GM12878 (cell line): ENCODE measurements around the gene CTDNEP1. TPM values are rescaled to one million over a fixed set of nuclear protein-coding genes. Genes with fewer than 3 reads are reported as not detected.

Source experiments
- CHD2 ChIP-seq: IDR thresholded peaks from 2 replicates; pipeline ENCODE4 v1.6.1; 2011; ENCODE audit warnings: low read depth, low read length, improper control_type of control experiment, borderline replicate concordance
- CREB1 ChIP-seq: IDR thresholded peaks from 2 replicates; pipeline ENCODE4 v1.6.1; 2012; ENCODE audit warnings: low read depth, mild to moderate bottlenecking, inconsistent platforms
- IKZF1 ChIP-seq: fragments of 450-650 bp; conservative IDR thresholded peaks from 2 replicates; pipeline ENCODE4 v1.6.1; 2017; ENCODE audit warnings: antibody characterized with exemption, mild to moderate bottlenecking
- MYC ChIP-seq: IDR thresholded peaks from 2 replicates; pipeline ENCODE4 v1.6.1; 2011; ENCODE audit warnings: mild to moderate bottlenecking, low read length, moderate library complexity, inconsistent platforms; ENCODE audit not compliant: insufficient read depth, insufficient replicate concordance, insufficient read length, severe bottlenecking
- POLR2AphosphoS5 ChIP-seq: IDR thresholded peaks from 2 replicates; pipeline ENCODE4 v1.6.1; 2011; ENCODE audit warnings: mild to moderate bottlenecking, low read length, inconsistent platforms
- RUNX3 ChIP-seq: IDR thresholded peaks from 2 replicates; pipeline ENCODE4 v1.6.1; 2012; ENCODE audit warnings: low read length, inconsistent platforms
- SIN3A ChIP-seq: IDR thresholded peaks from 2 replicates; pipeline ENCODE4 v1.6.1; 2012; ENCODE audit warnings: low read depth, low read length, improper control_type of control experiment
- SIX5 ChIP-seq: IDR thresholded peaks from 2 replicates; pipeline ENCODE4 v1.6.1; 2011; ENCODE audit warnings: mild to moderate bottlenecking, low read depth, low read length, moderate library complexity; ENCODE audit not compliant: severe bottlenecking
- SMAD5 ChIP-seq: IDR thresholded peaks from 2 replicates; pipeline ENCODE4 v1.6.1; 2016; ENCODE audit warnings: antibody characterized with exemption, low read depth
- SP1 ChIP-seq: IDR thresholded peaks from one replicate; pipeline ENCODE4 v1.6.1; 2011; ENCODE audit warnings: low read depth, low read length
- SRF ChIP-seq, 2 experiments: IDR thresholded peaks; 2 replicates each; pipeline ENCODE4 v1.6.1; 2011; ENCODE audit warnings: low read depth in 2 of 2, low read length in 2 of 2, mild to moderate bottlenecking in 1 of 2, moderate library complexity in 1 of 2
- TCF3 ChIP-seq: IDR thresholded peaks from 2 replicates; pipeline ENCODE4 v1.6.1; 2012; ENCODE audit warnings: low read depth, mild to moderate bottlenecking, low read length, borderline replicate concordance; ENCODE audit not compliant: insufficient read depth
- YY1 ChIP-seq: IDR thresholded peaks from 2 replicates; pipeline ENCODE4 v1.6.1; 2011; ENCODE audit warnings: low read depth, mild to moderate bottlenecking, low read length
- polyA plus RNA-seq, 11 experiments: library from polyadenylated mRNA; depleted of rRNA in 4 of 11; unstranded in 6 of 11; stranded (reverse) in 5 of 11; fragments of >200 nt; fragmentation: Nextera tagmentation in 4 of 11; fragmentation: Illumina TruSeq in 1 of 11; extraction: Ambion mirVana in 4 of 11; extraction: Trizol in 1 of 11; gene quantifications; 1 replicate in 1 of 11; 2 replicates in 10 of 11; pipeline versions ENCODE4 v1.2.1 to v1.2.3, GENCODE V29; 2011 to 2016; ENCODE audit warnings: inconsistent platforms in 2 of 11, missing spikeins in 2 of 11, low read depth in 1 of 11
- total RNA-seq, 4 experiments: library from RNA; depleted of rRNA in 3 of 4; stranded (reverse); fragments of >200 nt in 3 of 4; fragmentation: Illumina TruSeq in 1 of 4; extraction: Trizol in 1 of 4; gene quantifications; 2 replicates each; pipeline versions ENCODE4 v1.2.1 to v1.2.3, GENCODE V29; 2013 to 2021
- TF ChIP-seq, protein P1 (sequence below): fragments of 450-650 bp; IDR thresholded peaks from 2 replicates; pipeline ENCODE4 v1.6.1; 2017; ENCODE audit warnings: mild to moderate bottlenecking, moderate library complexity
- TF ChIP-seq, protein P2 (sequence below): IDR thresholded peaks from 2 replicates; pipeline ENCODE4 v1.6.1; 2012; ENCODE audit warnings: low read depth, low read length, improper control_type of control experiment
- TF ChIP-seq, protein P3 (sequence below): fragments of 450-650 bp; IDR thresholded peaks from 2 replicates; pipeline ENCODE4 v1.6.1; 2016; ENCODE audit warnings: mild to moderate bottlenecking
- TF ChIP-seq, protein P4 (sequence below): fragments of 450-650 bp; IDR thresholded peaks from 2 replicates; pipeline ENCODE4 v1.6.1; 2014; ENCODE audit warnings: mild to moderate bottlenecking
- TF ChIP-seq, protein P5 (sequence below): IDR thresholded peaks from 2 replicates; pipeline ENCODE4 v1.6.1; 2012; ENCODE audit warnings: low read depth, low read length, improper control_type of control experiment
- TF ChIP-seq, protein P6 (sequence below): fragments of 450-650 bp; IDR thresholded peaks from 2 replicates; pipeline ENCODE4 v1.6.1; 2017; ENCODE audit warnings: mild to moderate bottlenecking

The CTDNEP1 gene
- total and polyA plus RNA-seq, 10 of the 15 experiments (the other 5 are each of a cell fraction or from before 2014, with no cell fraction given): 23.7 to 176 (median 30.3) TPM

DNA sequence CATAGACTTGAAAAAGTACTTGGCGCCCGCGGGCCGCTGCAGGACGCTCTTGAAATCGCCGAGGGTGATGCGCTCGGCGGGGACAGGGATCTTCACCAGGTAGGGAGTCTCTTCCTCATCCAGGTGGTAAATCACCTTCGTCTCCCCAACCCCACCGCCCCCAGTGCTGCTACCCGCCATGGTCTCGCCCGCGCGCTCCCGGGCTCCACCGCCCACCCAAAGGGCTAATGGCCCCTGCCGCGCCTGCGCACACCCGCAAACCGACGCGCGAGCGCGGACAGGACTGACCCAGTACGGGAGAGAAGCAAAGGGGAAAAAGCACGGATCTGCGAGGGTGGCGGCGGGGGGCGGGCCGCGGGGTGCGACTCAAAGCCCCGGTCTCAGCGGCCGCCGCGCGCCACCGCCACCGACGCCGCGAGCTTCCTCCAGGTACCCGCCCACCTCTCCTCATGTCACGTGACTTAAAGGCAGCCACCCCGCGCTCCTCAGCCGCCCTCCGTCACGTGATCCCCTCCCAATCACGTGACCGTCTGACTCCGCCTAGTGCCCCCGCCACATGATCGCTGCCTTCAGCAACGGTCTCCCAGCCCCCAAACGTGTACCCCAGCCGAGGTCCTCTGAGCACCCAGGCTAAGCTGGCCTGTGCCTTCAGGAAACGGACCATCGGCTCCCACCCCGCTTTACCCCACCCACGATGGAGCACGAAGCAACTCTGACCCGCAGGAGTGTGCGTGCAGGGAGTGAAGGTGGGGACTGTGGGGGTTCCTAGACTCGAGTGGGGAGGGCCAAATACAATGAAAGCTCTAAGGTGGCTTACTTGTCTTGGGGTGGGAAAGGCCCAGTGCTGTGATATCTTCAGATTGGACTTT is 17.2 kb downstream of the CTDNEP1 start, which contains the start of gene DVL2 (continued):
- TF ChIP-seq, protein P1, sequence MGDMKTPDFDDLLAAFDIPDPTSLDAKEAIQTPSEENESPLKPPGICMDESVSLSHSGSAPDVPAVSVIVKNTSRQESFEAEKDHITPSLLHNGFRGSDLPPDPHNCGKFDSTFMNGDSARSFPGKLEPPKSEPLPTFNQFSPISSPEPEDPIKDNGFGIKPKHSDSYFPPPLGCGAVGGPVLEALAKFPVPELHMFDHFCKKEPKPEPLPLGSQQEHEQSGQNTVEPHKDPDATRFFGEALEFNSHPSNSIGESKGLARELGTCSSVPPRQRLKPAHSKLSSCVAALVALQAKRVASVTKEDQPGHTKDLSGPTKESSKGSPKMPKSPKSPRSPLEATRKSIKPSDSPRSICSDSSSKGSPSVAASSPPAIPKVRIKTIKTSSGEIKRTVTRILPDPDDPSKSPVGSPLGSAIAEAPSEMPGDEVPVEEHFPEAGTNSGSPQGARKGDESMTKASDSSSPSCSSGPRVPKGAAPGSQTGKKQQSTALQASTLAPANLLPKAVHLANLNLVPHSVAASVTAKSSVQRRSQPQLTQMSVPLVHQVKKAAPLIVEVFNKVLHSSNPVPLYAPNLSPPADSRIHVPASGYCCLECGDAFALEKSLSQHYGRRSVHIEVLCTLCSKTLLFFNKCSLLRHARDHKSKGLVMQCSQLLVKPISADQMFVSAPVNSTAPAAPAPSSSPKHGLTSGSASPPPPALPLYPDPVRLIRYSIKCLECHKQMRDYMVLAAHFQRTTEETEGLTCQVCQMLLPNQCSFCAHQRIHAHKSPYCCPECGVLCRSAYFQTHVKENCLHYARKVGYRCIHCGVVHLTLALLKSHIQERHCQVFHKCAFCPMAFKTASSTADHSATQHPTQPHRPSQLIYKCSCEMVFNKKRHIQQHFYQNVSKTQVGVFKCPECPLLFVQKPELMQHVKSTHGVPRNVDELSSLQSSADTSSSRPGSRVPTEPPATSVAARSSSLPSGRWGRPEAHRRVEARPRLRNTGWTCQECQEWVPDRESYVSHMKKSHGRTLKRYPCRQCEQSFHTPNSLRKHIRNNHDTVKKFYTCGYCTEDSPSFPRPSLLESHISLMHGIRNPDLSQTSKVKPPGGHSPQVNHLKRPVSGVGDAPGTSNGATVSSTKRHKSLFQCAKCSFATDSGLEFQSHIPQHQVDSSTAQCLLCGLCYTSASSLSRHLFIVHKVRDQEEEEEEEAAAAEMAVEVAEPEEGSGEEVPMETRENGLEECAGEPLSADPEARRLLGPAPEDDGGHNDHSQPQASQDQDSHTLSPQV: no peak
- 0 out of 2 replicates have a peak, but pooled peaks have one; percentile 32 for TF ChIP-seq RUNX3
- TF ChIP-seq, protein P2, sequence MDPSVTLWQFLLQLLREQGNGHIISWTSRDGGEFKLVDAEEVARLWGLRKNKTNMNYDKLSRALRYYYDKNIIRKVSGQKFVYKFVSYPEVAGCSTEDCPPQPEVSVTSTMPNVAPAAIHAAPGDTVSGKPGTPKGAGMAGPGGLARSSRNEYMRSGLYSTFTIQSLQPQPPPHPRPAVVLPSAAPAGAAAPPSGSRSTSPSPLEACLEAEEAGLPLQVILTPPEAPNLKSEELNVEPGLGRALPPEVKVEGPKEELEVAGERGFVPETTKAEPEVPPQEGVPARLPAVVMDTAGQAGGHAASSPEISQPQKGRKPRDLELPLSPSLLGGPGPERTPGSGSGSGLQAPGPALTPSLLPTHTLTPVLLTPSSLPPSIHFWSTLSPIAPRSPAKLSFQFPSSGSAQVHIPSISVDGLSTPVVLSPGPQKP: 0 out of 2 replicates have a peak, but pooled peaks have one; percentile 4
- TF ChIP-seq, protein P3, sequence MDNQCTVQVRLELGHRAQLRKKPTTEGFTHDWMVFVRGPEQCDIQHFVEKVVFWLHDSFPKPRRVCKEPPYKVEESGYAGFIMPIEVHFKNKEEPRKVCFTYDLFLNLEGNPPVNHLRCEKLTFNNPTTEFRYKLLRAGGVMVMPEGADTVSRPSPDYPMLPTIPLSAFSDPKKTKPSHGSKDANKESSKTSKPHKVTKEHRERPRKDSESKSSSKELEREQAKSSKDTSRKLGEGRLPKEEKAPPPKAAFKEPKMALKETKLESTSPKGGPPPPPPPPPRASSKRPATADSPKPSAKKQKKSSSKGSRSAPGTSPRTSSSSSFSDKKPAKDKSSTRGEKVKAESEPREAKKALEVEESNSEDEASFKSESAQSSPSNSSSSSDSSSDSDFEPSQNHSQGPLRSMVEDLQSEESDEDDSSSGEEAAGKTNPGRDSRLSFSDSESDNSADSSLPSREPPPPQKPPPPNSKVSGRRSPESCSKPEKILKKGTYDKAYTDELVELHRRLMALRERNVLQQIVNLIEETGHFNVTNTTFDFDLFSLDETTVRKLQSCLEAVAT: no peak
- TF ChIP-seq SIX5: peak; percentile 48
- TF ChIP-seq MYC: peak; percentile 49
- no peak for TF ChIP-seq TCF3
- peak; percentile 81 for TF ChIP-seq SP1
- TF ChIP-seq SIN3A: peak; percentile 97
- peak; percentile 83 for TF ChIP-seq CHD2
- TF ChIP-seq, protein P4, sequence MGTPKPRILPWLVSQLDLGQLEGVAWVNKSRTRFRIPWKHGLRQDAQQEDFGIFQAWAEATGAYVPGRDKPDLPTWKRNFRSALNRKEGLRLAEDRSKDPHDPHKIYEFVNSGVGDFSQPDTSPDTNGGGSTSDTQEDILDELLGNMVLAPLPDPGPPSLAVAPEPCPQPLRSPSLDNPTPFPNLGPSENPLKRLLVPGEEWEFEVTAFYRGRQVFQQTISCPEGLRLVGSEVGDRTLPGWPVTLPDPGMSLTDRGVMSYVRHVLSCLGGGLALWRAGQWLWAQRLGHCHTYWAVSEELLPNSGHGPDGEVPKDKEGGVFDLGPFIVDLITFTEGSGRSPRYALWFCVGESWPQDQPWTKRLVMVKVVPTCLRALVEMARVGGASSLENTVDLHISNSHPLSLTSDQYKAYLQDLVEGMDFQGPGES: peak; percentile 87; the same call in 1 of the 2 replicates
- TF ChIP-seq, protein P5, sequence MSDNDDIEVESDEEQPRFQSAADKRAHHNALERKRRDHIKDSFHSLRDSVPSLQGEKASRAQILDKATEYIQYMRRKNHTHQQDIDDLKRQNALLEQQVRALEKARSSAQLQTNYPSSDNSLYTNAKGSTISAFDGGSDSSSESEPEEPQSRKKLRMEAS: peak; percentile 98
- TF ChIP-seq, protein P6, sequence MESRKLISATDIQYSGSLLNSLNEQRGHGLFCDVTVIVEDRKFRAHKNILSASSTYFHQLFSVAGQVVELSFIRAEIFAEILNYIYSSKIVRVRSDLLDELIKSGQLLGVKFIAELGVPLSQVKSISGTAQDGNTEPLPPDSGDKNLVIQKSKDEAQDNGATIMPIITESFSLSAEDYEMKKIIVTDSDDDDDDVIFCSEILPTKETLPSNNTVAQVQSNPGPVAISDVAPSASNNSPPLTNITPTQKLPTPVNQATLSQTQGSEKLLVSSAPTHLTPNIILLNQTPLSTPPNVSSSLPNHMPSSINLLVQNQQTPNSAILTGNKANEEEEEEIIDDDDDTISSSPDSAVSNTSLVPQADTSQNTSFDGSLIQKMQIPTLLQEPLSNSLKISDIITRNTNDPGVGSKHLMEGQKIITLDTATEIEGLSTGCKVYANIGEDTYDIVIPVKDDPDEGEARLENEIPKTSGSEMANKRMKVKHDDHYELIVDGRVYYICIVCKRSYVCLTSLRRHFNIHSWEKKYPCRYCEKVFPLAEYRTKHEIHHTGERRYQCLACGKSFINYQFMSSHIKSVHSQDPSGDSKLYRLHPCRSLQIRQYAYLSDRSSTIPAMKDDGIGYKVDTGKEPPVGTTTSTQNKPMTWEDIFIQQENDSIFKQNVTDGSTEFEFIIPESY: no peak
- peak; percentile 88 for TF ChIP-seq POLR2AphosphoS5
- no peak; the same call in 1 of the 2 replicates for TF ChIP-seq SMAD5
- peak; percentile 89 for TF ChIP-seq IKZF1
- TF ChIP-seq SRF (IDR thresholded peaks at IDR 0.05; ENCODE audit: low read depth in 2 of 2, low read length in 2 of 2): 0 out of 4 replicates have a peak, but pooled peaks of 1 of the 2 experiments have one; percentile 4
- peak; percentile 23; the same call in 1 of the 2 replicates for TF ChIP-seq CREB1
- TF ChIP-seq YY1: peak; percentile 85
